ENCODE results near the gene CDK19.
"Not testable (repeated sequence)": the region's sequence is repeated elsewhere in the genome, so short reads cannot be mapped to it uniquely, and the experiment has no call there.

CDK19 gene

GRCh38 chr6:110756817-110757216 lies 58.5 kb downstream of the CDK19 start:
- DNase-seq: no peak

- no peak for DNase-seq
Observed at GRCh38 chr6:110755411-110755834, 59.8 kb downstream of the CDK19 start.

GRCh38 chr6:110753936-110754668 lies 61.2 kb downstream of the CDK19 start:
- not testable (repeated sequence) for DNase-seq

GRCh38 chr6:110748453-110748852 lies 66.8 kb downstream of the CDK19 start:
- DNase-seq: no peak

GRCh38 chr6:110746680-110747079 lies 68.6 kb downstream of the CDK19 start:
- DNase-seq: no peak

GRCh38 chr6:110744991-110745390 lies 70.3 kb downstream of the CDK19 start:
- no peak for DNase-seq

- not testable (repeated sequence) for DNase-seq
Observed at GRCh38 chr6:110742552-110742951, 72.7 kb downstream of the CDK19 start.

- DNase-seq: no peak
Observed at GRCh38 chr6:110741517-110741916, 73.8 kb downstream of the CDK19 start.

GRCh38 chr6:110738899-110739365 lies 76.3 kb downstream of the CDK19 start:
- DNase-seq: no peak

- DNase-seq: no peak
Observed at GRCh38 chr6:110735666-110736065, 79.6 kb downstream of the CDK19 start.

- no peak for DNase-seq
Observed at GRCh38 chr6:110731898-110732297, 83.4 kb downstream of the CDK19 start.

GRCh38 chr6:110731196-110731595 lies 84.1 kb downstream of the CDK19 start:
- no peak for DNase-seq

- no peak for DNase-seq
Observed at GRCh38 chr6:110728501-110728900, 86.8 kb downstream of the CDK19 start.

GRCh38 chr6:110723017-110723416 lies 92.3 kb downstream of the CDK19 start:
- no peak for DNase-seq

- DNase-seq: no peak
Observed at GRCh38 chr6:110720066-110720465, 95.2 kb downstream of the CDK19 start.

- not testable (repeated sequence) for DNase-seq
Observed at GRCh38 chr6:110719601-110720000, 95.7 kb downstream of the CDK19 start.

- DNase-seq: no peak
Observed at GRCh38 chr6:110714143-110714542, 101.1 kb downstream of the CDK19 start.

GRCh38 chr6:110712238-110712637 lies 103.0 kb downstream of the CDK19 start:
- DNase-seq: no peak

GRCh38 chr6:110710115-110710514 lies 105.2 kb downstream of the CDK19 start:
- DNase-seq: no peak

- DNase-seq: no peak
Observed at GRCh38 chr6:110708295-110708950, 106.8 kb downstream of the CDK19 start.

GRCh38 chr6:110705543-110705942 lies 109.7 kb downstream of the CDK19 start:
- DNase-seq: no peak

GRCh38 chr6:110703906-110704594 lies 111.2 kb downstream of the CDK19 start:
- no peak for DNase-seq

- no peak for DNase-seq
Observed at GRCh38 chr6:110703010-110703905, 112.0 kb downstream of the CDK19 start.

Data from T1000 (cell line).